K562 (cell line): ENCODE measurements around the gene PINK1. TPM values are rescaled to one million over a fixed set of nuclear protein-coding genes. Genes with fewer than 3 reads are reported as not detected.
A peak's percentile ranks its signal among the peaks of the same experiment; 100 is the strongest.

Experiments
- AFF1 ChIP-seq, 2 experiments: fragments of 450-650 bp; IDR thresholded peaks; 2 replicates each; pipeline ENCODE4 v1.6.1; 2018; ENCODE audit warnings: mild to moderate bottlenecking in 2 of 2, low read depth in 1 of 2; ENCODE audit not compliant: partially characterized antibody in 2 of 2
- CBX3 ChIP-seq, 2 experiments: IDR thresholded peaks; 1 replicate in 1 of 2; 2 replicates in 1 of 2; pipeline ENCODE4 v1.6.1; 2012; ENCODE audit warnings: inconsistent platforms in 2 of 2, low read length in 2 of 2, borderline replicate concordance in 1 of 2, control low read depth in 1 of 2
- DNMT1 ChIP-seq: fragments of 450-650 bp; IDR thresholded peaks from 2 replicates; pipeline ENCODE4 v1.6.1; 2016; ENCODE audit warnings: antibody characterized with exemption, mild to moderate bottlenecking
- NFE2L1 ChIP-seq: fragments of 450-650 bp; IDR thresholded peaks from 2 replicates; pipeline ENCODE4 v1.6.1; 2016; ENCODE audit warnings: missing genetic modification characterization, low read depth, mild to moderate bottlenecking, missing compliant biosample characterization, moderate library complexity, borderline replicate concordance
- POLR3G ChIP-seq: IDR thresholded peaks from 2 replicates; pipeline ENCODE4 v1.6.1; 2011; ENCODE audit not compliant: insufficient read length, insufficient replicate concordance; ENCODE audit errors: extremely low read depth
- POU5F1 ChIP-seq: fragments of 150-350 bp; IDR thresholded peaks from 2 replicates; pipeline ENCODE4 v1.6.1; 2014; ENCODE audit warnings: borderline replicate concordance, low read length, low read depth, mild to moderate bottlenecking; ENCODE audit not compliant: partially characterized antibody
- SMARCB1 ChIP-seq: IDR thresholded peaks from 2 replicates; pipeline ENCODE4 v1.6.1; 2011; ENCODE audit warnings: improper control_type of control experiment, low read depth; ENCODE audit not compliant: insufficient read length
- SNIP1 ChIP-seq: fragments of 450-650 bp; IDR thresholded peaks from 2 replicates; pipeline ENCODE4 v1.7.1; 2017; ENCODE audit warnings: low read depth, mild to moderate bottlenecking
- TAF15 ChIP-seq: fragments of 200-400 bp; formaldehyde crosslinking; IDR thresholded peaks from 2 replicates; pipeline ENCODE4 v1.6.1; 2017; ENCODE audit warnings: mild to moderate bottlenecking, low read depth, low read length, moderate library complexity
- TBL1XR1 ChIP-seq, 2 experiments: IDR thresholded peaks; 2 replicates each; pipeline ENCODE4 v1.6.1; 2012; ENCODE audit warnings: improper control_type of control experiment in 2 of 2, low read length in 2 of 2, mild to moderate bottlenecking in 1 of 2
- ZSCAN32 ChIP-seq: fragments of 450-650 bp; formaldehyde crosslinking; IDR thresholded peaks from 2 replicates; pipeline ENCODE4 v1.4.0; 2020; ENCODE audit warnings: mild to moderate bottlenecking, moderate library complexity
- polyA plus RNA-seq, 8 experiments: library from polyadenylated mRNA; depleted of rRNA in 4 of 8; stranded (reverse) in 5 of 8; unstranded in 3 of 8; fragments of >200 nt; fragmentation: Nextera tagmentation in 2 of 8; fragmentation: Illumina TruSeq in 1 of 8; extraction: Ambion mirVana in 2 of 8; extraction: Trizol in 1 of 8; gene quantifications; 2 replicates each; pipeline versions ENCODE4 v1.2.1 to v1.2.3, GENCODE V29; 2011 to 2014; ENCODE audit warnings: inconsistent platforms in 1 of 8, missing spikeins in 1 of 8
- total RNA-seq, 7 experiments: library from RNA; depleted of rRNA in 6 of 7; stranded (reverse); fragments of >200 nt in 6 of 7; fragmentation: Illumina TruSeq in 2 of 7; extraction: Trizol in 2 of 7; gene quantifications; 2 replicates each; pipeline versions ENCODE4 v1.2.1 to v1.2.3, GENCODE V29; 2011 to 2021; ENCODE audit warnings: low replicate concordance in 1 of 7
- TF ChIP-seq, protein P1 (sequence below): fragments of 250-450 bp; sonication (Bioruptor Pico); IDR thresholded peaks from 2 replicates; pipeline ENCODE4 v1.5.0; 2021; ENCODE audit warnings: mild to moderate bottlenecking, borderline replicate concordance
- TF ChIP-seq, protein P2 (sequence below): sonication (generic); formaldehyde crosslinking; IDR thresholded peaks from 2 replicates; pipeline ENCODE4 v1.8.0; 2022; ENCODE audit warnings: missing genetic modification reagents, mild to moderate bottlenecking, borderline replicate concordance
- TF ChIP-seq, protein P3 (sequence below): sonication (generic); formaldehyde crosslinking; IDR thresholded peaks from 2 replicates; pipeline ENCODE4 v1.8.0; 2023; ENCODE audit warnings: mild to moderate bottlenecking, missing genetic modification reagents
- TF ChIP-seq, protein P4 (sequence below), 2 experiments: fragments of 450-650 bp in 1 of 2; sonication (generic) in 1 of 2; formaldehyde crosslinking; conservative IDR thresholded peaks; 2 replicates each; pipeline versions ENCODE4 v1.4.0 to v1.8.1; 2020 to 2022; ENCODE audit warnings: mild to moderate bottlenecking in 1 of 2, missing genetic modification reagents in 1 of 2

The PINK1 gene
- total and polyA plus RNA-seq, 9 of the 15 experiments (the other 6 are each of a cell fraction or from before 2014, with no cell fraction given): 1.5 to 11.3 (median 6.8) TPM

DNA sequence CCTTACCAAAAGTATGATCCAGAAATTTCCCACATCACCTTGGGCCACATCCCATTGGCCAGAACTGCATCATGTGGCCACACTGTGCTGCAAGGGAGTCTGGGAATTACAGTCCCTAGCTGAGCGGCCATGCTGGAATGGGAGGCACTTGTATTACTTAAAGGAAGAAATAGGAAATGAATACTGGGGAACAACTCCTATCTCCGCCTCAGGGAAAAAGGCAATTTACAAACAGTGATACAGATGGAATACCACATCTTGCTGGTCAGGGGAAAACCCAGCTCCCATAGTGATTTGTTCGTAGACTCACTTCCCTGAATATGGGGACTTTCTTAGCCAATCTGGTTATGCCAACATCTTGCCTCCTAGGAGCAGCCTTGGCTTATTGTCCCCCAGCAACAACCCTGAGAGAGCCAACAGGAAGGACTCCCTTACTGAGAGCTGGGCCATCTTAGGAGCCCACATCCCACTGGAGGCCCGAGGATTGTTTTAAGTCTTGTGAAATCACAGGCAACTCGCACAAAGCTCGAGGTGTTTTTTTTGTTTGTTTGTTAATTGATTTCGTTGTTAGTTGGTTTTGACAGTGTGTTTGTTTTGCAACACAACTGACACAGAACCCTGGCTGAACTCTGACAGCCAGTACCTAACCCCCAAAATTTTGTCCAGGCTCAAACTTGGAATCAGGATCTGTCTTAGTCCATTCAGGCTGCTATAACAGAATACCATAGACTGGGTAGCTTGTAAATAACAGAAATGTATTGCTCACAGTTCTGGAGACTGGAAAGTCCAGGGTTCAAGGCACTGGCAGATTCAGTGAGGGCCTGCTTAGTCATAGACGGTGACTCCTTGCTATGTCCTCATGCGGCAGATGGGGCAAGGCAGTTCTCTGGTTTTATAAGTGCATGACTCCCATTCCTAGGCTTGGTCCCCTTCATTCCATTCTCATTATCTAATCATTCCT, 29.5 kb upstream of the PINK1 start (continued):
- TF ChIP-seq SNIP1: no peak
- no peak for TF ChIP-seq POLR3G
- peak in 1 of 2 experiments; percentile 72; a peak in 2 of 3 replicates for TF ChIP-seq CBX3 (IDR thresholded peaks at IDR 0.05; ENCODE audit: borderline replicate concordance in 1 of 2, low read length in 2 of 2)
- TF ChIP-seq, protein P1, sequence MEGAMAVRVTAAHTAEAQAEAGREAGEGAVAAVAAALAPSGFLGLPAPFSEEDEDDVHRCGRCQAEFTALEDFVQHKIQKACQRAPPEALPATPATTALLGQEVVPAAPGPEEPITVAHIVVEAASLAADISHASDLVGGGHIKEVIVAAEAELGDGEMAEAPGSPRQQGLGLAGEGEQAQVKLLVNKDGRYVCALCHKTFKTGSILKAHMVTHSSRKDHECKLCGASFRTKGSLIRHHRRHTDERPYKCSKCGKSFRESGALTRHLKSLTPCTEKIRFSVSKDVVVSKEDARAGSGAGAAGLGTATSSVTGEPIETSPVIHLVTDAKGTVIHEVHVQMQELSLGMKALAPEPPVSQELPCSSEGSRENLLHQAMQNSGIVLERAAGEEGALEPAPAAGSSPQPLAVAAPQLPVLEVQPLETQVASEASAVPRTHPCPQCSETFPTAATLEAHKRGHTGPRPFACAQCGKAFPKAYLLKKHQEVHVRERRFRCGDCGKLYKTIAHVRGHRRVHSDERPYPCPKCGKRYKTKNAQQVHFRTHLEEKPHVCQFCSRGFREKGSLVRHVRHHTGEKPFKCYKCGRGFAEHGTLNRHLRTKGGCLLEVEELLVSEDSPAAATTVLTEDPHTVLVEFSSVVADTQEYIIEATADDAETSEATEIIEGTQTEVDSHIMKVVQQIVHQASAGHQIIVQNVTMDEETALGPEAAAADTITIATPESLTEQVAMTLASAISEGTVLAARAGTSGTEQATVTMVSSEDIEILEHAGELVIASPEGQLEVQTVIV (CRISPR knock-in tag): no peak
- TF ChIP-seq TAF15: no peak
- TF ChIP-seq, protein P2, sequence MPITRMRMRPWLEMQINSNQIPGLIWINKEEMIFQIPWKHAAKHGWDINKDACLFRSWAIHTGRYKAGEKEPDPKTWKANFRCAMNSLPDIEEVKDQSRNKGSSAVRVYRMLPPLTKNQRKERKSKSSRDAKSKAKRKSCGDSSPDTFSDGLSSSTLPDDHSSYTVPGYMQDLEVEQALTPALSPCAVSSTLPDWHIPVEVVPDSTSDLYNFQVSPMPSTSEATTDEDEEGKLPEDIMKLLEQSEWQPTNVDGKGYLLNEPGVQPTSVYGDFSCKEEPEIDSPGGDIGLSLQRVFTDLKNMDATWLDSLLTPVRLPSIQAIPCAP (CRISPR knock-in tag): no peak
- TF ChIP-seq ZSCAN32: no peak
- TF ChIP-seq AFF1 (IDR thresholded peaks at IDR 0.05; ENCODE audit: low read depth in 1 of 2, partially characterized antibody in 2 of 2): peak in 1 of 2 experiments; percentile 82
- no peak for TF ChIP-seq SMARCB1
- TF ChIP-seq POU5F1: no peak
- TF ChIP-seq, protein P3, sequence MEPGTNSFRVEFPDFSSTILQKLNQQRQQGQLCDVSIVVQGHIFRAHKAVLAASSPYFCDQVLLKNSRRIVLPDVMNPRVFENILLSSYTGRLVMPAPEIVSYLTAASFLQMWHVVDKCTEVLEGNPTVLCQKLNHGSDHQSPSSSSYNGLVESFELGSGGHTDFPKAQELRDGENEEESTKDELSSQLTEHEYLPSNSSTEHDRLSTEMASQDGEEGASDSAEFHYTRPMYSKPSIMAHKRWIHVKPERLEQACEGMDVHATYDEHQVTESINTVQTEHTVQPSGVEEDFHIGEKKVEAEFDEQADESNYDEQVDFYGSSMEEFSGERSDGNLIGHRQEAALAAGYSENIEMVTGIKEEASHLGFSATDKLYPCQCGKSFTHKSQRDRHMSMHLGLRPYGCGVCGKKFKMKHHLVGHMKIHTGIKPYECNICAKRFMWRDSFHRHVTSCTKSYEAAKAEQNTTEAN (CRISPR knock-in tag): no peak
- TF ChIP-seq TBL1XR1 (IDR thresholded peaks at IDR 0.05; ENCODE audit: low read length in 2 of 2): no peak
- TF ChIP-seq NFE2L1 (tag): no peak
- no peak for TF ChIP-seq DNMT1
- TF ChIP-seq, protein P4, sequence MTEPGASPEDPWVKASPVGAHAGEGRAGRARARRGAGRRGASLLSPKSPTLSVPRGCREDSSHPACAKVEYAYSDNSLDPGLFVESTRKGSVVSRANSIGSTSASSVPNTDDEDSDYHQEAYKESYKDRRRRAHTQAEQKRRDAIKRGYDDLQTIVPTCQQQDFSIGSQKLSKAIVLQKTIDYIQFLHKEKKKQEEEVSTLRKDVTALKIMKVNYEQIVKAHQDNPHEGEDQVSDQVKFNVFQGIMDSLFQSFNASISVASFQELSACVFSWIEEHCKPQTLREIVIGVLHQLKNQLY (CRISPR knock-in tag; conservative IDR thresholded peaks at IDR 0.05): no peak
